GM18870 (cell line): Measurements from ENCODE around the gene CDH26.
A peak's percentile ranks its signal among the peaks of the same experiment; 100 is the strongest.

Experiments used
- ATAC-seq: cut with Tn5 transposase; IDR thresholded peaks from one replicate; pipeline ENCODE4 v1.9.1; 2021; ENCODE audit warnings: moderate library complexity; ENCODE audit not compliant: unreplicated experiment

Gene CDH26

GRCh38 chr20:59958123-59958522 is at the start of gene CDH26:
CDH26 (plus strand) TSS chr20:59958423; CDS start chr20:59958727, 304 bp downstream.
- ATAC-seq = no peak

GRCh38 chr20:59908855-59909254 is 49.4 kb upstream of the CDH26 start:
- ATAC-seq = no peak

GRCh38 chr20:59911041-59911440 is 47.2 kb upstream of the CDH26 start:
- no peak for ATAC-seq

DNA sequence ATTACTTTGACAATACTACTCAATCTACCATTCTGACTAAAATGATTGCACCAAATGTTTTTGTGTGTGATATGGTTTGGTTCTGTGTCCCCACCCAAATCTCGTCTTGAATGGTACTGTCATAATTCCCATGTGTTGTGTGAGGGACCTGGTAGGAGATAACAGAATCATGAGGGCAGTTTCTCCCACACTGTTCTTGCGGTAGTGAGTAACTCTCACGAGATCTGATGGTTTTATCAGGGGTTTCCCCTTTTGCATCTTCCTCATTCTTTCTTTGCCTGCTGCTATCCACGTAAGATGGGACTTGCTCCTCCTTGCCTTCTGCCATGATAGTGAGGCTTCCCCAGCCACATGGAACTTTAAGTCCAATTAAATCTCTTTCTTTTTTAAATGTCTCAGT is 45.6 kb upstream of the CDH26 start:
- ATAC-seq = no peak

- no peak for ATAC-seq
These were observed 37.3 kb upstream of the CDH26 start for GRCh38 chr20:59920944-59921343.

- no peak for ATAC-seq
These were observed 34.7 kb upstream of the CDH26 start for GRCh38 chr20:59923514-59923913.

DNA sequence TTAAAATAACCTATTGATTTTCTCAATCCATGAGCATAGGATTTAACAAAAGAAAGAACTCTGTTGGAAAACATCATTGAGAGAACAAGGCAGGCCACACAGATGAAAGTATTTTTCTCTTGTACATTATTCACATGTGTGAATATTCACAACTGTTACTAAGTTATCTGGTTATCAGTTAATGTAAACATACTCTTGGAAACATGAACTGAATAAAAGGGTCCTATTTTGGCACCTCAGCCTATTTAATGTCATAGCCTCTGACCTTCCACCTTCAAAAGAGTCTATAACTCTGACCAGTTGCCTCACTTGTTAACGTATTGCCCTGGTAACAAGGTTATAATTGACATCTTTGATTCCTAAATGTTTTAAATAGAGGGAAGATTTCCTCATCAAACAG is 32.9 kb upstream of the CDH26 start:
- ATAC-seq = no peak

DNA sequence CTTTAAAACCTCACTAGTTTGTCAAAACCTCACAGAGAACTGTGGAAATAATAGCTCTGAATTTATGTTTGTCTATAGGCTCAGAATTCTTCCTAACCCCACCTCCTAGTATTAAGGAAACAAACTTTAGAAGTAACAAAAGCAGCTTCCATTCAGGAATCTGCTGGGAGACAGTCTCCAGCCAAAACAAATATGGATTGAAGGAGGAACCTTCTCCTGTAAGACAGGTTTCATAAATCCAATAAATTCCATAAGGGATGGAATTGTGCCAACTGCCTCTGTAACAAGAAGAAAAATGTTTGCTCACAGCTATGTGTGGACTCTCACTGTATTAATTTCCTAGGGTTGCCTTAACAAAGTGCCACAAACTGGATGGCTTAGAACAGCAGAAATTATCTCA is 32.3 kb upstream of the CDH26 start:
- ATAC-seq = no peak

GRCh38 chr20:59931511-59932312 is 26.5 kb upstream of the CDH26 start:
- ATAC-seq = no peak

DNA sequence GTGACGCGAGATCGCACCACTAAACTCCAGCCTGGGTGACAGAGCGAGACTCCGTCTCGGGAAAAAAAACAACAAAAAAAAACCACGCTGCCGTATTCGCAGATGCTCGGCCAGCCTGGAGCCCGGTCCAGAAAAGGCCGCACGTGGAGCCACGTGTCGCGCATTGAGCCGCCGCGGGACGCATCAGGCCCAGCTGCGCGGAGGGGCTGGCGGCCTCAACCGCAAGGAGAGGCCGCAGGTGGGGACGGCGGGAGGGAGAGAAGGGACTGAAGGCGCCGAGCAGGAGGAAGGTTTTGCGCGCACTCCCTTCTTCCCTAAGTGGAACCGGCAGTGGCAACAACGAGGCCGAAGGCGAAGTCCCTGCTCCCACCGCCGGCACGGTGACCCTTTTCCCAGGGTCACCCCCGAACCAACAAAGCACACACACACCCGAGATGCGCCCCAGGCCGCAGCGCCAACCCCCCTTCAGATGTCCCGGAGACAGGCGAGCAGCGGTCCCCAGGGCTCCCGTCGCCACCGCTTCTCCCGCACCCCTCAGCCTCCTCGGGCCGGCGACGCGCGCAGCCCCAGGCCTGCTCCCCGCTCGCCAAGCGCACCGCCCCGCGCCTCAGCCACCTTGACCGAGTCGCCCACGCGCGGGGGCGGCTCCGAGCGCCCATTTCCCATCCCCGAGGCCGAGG is 25.5 kb upstream of the CDH26 start:
- ATAC-seq = no peak

DNA sequence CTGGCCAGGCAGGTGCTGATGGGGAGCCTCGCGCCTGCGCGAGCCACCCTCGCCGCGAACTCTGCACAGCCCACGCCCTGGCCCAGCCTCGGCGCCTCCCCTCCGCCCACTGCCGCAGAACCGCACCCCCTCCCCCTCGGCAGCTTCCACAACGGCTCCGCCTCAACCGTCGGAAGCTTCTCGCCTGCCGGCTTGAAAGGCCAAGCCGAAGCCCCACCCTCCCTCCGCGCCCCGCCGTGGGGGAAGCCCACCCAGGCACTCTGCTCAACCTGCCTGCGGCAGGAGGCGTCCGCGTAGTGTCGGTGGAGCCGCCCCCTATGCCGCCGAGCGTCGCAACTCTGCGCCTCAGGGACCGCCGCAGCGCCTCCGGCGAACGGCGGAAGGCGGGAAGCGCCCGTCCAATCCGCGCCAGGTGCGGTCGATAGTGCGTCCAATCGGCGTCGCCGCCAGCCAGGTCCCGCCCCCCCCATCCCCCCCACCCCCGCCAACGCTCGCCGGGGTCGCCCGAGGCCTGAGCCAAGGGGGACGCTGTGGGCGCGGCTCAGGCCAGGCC is 24.9 kb upstream of the CDH26 start, which contains the start of gene SYCP2:
Gene SYCP2 (minus strand): TSS at position 342 of the 553 bp plus-strand sequence. CDS start 11,224 bp downstream, outside the sequence.
- ATAC-seq = no peak

DNA sequence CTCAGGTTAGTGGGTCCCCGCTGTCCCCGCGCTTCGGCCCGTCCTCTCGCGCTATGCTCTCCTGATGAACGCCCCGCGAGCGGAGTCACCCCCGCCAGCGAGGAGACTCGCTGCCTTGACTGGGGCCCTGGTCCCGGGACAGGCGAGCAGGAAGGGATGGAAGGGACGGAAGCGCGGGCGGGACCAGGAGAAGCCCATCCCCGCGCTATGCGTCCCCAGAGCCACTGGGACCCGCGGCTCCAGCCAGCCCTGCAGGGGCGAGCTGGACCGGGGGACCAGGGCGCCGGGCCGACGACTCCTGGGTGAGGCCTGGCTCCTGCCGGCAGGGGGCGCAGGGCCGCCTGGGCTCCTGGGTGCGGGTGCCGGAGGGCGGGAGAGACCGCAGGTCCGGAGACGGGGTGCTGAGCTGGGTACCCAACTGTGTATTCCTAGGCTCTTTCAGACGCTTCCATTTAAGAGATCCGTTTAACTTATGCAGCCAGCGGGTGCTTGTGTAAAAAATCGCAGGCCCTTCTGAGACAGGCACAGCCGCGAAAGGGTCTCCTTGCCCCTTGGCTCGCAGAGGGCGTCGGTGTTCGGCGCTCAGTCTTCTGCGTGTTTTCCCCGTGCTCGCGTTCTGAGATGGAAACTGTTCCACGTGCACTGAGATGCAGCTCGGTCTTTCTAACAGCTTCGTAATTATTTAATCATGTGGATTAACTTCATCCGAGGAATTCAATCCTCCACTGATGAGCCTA is 24.2 kb upstream of the CDH26 start:
- ATAC-seq = peak; percentile 63

GRCh38 chr20:59935457-59936185 is 22.6 kb upstream of the CDH26 start:
- ATAC-seq = no peak

- ATAC-seq = no peak
These were observed 21.8 kb upstream of the CDH26 start for GRCh38 chr20:59936409-59936808.

DNA sequence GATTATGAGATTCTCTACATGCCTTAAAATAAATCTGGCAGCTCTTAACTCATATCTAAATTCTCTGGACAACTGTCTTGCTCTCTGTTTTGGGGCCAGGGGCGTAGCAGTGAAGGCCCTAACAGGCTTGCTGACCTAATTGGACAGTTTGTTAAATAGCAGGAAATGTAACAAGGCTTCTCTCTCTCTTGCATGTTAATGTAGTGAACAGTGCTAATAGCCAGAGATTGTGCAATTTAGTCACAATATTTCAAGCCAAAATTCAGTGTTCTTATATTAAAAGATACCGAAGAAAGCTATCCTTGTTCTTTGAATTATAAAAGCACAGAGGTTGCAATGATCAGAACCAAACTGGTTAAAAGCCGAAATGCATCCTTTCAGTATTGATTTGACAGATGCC is 21.1 kb upstream of the CDH26 start:
- no peak for ATAC-seq

GRCh38 chr20:59938221-59938620 is 20.0 kb upstream of the CDH26 start:
- no peak for ATAC-seq

DNA sequence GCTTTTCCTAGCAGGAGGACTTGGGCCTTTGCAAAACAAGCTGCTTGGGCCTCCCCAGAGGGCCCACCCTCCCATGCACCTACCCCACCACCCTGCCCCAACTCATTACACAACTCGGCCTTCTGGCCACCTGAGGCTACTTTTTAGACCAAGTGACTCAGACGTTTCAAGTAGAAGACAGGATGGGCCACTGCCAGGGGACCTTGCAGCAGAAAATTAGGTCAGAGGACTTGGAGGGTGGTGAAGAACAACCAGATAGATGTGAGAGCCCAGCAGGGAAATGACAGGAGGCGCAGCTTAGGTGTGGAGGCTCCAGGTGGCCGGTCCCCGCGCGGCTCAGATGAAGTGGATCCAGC is 19.5 kb upstream of the CDH26 start:
- no peak for ATAC-seq

- ATAC-seq = no peak
These were observed 19.0 kb upstream of the CDH26 start for GRCh38 chr20:59939052-59939878.

DNA sequence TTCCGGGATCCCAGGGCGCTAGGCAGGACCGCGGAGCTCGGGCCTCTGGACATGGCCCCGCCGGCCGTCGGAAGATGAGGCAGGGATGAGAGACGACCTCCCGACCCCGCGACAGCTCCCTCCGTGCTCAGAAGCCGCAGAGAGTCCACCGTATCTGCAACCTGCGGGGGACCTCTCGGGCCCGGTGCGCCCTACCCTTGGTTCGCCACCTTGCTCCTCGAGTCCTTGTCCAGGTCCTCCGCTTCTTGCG is 18.4 kb upstream of the CDH26 start:
- ATAC-seq = peak; percentile 32
